CD4-positive, alpha-beta memory T cell (primary cell): Measurements from ENCODE around the gene KRTAP19-2. TPM values are rescaled to one million over a fixed set of nuclear protein-coding genes. Genes with fewer than 3 reads are reported as not detected.

Experiments
- CTCF ChIA-PET: fragments of 350-600 bp; sonication (Branson Sonifier 250); formaldehyde crosslinking; loops from one replicate; lab custom pipeline; 2021; ENCODE audit warnings: inconsistent platforms; ENCODE audit not compliant: partially characterized antibody; lab: Charles Lee
- POLR2A ChIA-PET: fragments of 350-600 bp; sonication (Branson Sonifier 250); formaldehyde crosslinking; loops from one replicate; lab custom pipeline; 2021; ENCODE audit not compliant: partially characterized antibody; lab: Charles Lee
- DNase-seq, 5 donors: peaks; one replicate each; pipeline versions ENCODE4 v3.0.0 to v3.0.0-alpha.2; 2020 to 2022; ENCODE audit warnings: mixed read lengths in 1 of 5
- H3K27ac ChIP-seq: one replicate; pipeline ENCODE4 v1.7.0; 2013; ENCODE audit warnings: low read depth, low read length
- H3K27me3 ChIP-seq: 2 replicates; pipeline ENCODE4 v1.7.0; 2013; ENCODE audit warnings: mild to moderate bottlenecking, low read length, moderate library complexity; ENCODE audit not compliant: insufficient read depth
- H3K36me3 ChIP-seq: 2 replicates; pipeline ENCODE4 v1.7.0; 2013; ENCODE audit warnings: mild to moderate bottlenecking, low read length, moderate library complexity; ENCODE audit not compliant: insufficient read depth
- H3K4me1 ChIP-seq: 2 replicates; pipeline ENCODE4 v1.7.0; 2013; ENCODE audit warnings: mild to moderate bottlenecking, low read length, moderate library complexity; ENCODE audit not compliant: insufficient read depth
- H3K4me3 ChIP-seq, 2 donors: one replicate each; pipeline ENCODE4 v1.7.0; 2013; ENCODE audit warnings: low read length in 2 of 2, mild to moderate bottlenecking in 1 of 2
- H3K9me3 ChIP-seq, 2 donors: one replicate each; pipeline ENCODE4 v1.7.0; 2013; ENCODE audit warnings: low read length in 2 of 2, control low read depth in 1 of 2; ENCODE audit not compliant: control insufficient read depth in 1 of 2
- H3K27ac Mint-ChIP-seq, 7 donors: one replicate each; pipeline ENCODE4 v1.8.0; 2020 to 2021; ENCODE audit warnings: mixed read lengths in 7 of 7, mild to moderate bottlenecking in 6 of 7, inconsistent platforms in 3 of 7, moderate library complexity in 3 of 7
- H3K27me3 Mint-ChIP-seq, 2 donors: one replicate each; pipeline ENCODE4 v1.8.0; 2020 to 2021; ENCODE audit warnings: mixed read lengths in 2 of 2
- H3K36me3 Mint-ChIP-seq, 2 donors: one replicate each; pipeline ENCODE4 v1.8.0; 2020 to 2021; ENCODE audit warnings: mixed read lengths in 2 of 2, inconsistent platforms in 1 of 2, mild to moderate bottlenecking in 1 of 2
- H3K4me1 Mint-ChIP-seq, 4 donors: one replicate each; pipeline ENCODE4 v1.8.0; 2020 to 2021; ENCODE audit warnings: mixed read lengths in 4 of 4, mild to moderate bottlenecking in 1 of 4
- H3K4me3 Mint-ChIP-seq, 8 donors: one replicate each; pipeline ENCODE4 v1.8.0; 2020 to 2021; ENCODE audit warnings: mixed read lengths in 8 of 8, mild to moderate bottlenecking in 7 of 8, moderate library complexity in 6 of 8, inconsistent platforms in 3 of 8
- H3K9me3 Mint-ChIP-seq, 8 donors: one replicate each; pipeline ENCODE4 v1.8.0; 2020 to 2021; ENCODE audit warnings: mixed read lengths in 8 of 8, mild to moderate bottlenecking in 5 of 8, inconsistent platforms in 3 of 8, moderate library complexity in 1 of 8
- intact Hi-C: fragments of 100-400 bp; cut with micrococcal nuclease; formaldehyde crosslinking; loops from one replicate; pipeline ENCODE4 v1.15.1; 2023
- polyA plus RNA-seq, 2 donors: library from polyadenylated mRNA; unstranded; fragments of 300-500 nt; fragmentation: Illumina TruSeq; gene quantifications; one replicate each; pipeline ENCODE4 v1.2.3, GENCODE V29; 2021
- total RNA-seq, 2 experiments: library from RNA; stranded (reverse); gene quantifications; one replicate each; pipeline ENCODE4 v1.2.3, GENCODE V29; 2021

Gene KRTAP19-2
- total and polyA plus RNA-seq, 4 experiments from 2014 or later = not detected

DNA sequence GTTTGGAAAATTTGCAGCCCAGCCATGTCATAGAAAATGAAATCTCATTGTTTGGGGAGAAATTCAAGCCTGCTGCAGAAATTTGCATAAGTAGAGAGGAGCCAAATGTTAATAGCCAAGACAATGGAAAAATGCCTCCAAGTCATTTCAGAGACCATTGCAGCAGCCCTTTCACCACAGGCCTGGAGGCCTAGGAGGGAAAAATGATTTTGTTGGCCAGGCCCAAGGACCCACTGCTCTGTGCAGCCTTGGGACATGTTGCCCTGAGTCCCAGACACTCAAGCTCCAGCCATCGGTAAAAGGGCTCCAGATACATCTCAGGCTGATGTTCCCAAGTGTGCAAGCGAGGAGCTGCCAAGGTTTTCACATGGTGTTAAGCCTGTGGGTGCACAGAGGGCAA, 1.1 kb downstream of the KRTAP19-2 start:
- H3K27me3 ChIP-seq = no peaks in the 10 kb centered on the region
- ChIA-PET POLR2A (no interaction called here), CTCF (no interaction called here)
- no peak overlapping the region for H3K27ac ChIP-seq
- Mint-ChIP-seq H3K4me1 (no peaks in the 10 kb centered on the region), H3K27me3 (no peaks in the 10 kb centered on the region), H3K4me3 (no peak overlapping the region), H3K27ac (no peak overlapping the region), H3K36me3 (no peaks in the 10 kb centered on the region), H3K9me3 (peaks cover 3 to 11% (median 9%) of the 10 kb centered on the region in 8 donors)
- H3K4me1 ChIP-seq = no peaks in the 10 kb centered on the region
- peaks cover 0 to 3% of the 10 kb centered on the region in 2 donors for H3K9me3 ChIP-seq
- no peak overlapping the region for H3K4me3 ChIP-seq
- intact Hi-C loops = no loop called here
- H3K36me3 ChIP-seq = no peaks in the 10 kb centered on the region
- DNase-seq = no peak

DNA sequence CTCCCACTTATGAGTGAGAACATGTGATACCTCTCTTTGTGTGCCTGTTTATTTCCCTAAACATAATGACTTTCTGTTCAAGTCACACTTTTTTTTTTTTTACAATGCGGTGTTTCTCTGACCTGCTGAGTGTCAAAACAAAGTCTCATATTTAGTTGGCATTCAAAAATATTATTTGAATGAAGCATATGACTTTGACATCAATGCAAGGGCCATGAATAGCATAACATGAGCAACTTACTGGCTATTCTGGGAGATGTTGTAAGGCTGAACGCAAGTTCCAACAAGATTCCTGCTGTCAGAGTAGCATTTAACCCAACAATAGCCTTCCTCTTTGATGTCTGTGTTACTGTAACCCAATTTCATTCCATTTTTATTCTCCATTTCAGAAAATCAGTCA, 5.1 kb downstream of the KRTAP19-2 start:
- no peak overlapping the region for H3K27ac ChIP-seq
- Mint-ChIP-seq H3K27ac (no peak overlapping the region), H3K27me3 (peaks cover 0 to 1% of the 10 kb centered on the region in 2 donors), H3K9me3 (peaks cover 3 to 11% (median 7%) of the 10 kb centered on the region in 8 donors), H3K4me1 (no peaks in the 10 kb centered on the region), H3K4me3 (no peak overlapping the region), H3K36me3 (no peaks in the 10 kb centered on the region)
- H3K36me3 ChIP-seq = no peaks in the 10 kb centered on the region
- ChIA-PET CTCF (no interaction called here), POLR2A (no interaction called here)
- no peaks in the 10 kb centered on the region for H3K4me1 ChIP-seq
- H3K4me3 ChIP-seq = no peak overlapping the region
- DNase-seq = no peak
- no peaks in the 10 kb centered on the region for H3K27me3 ChIP-seq
- H3K9me3 ChIP-seq = peaks cover 0 to 3% of the 10 kb centered on the region in 2 donors
- intact Hi-C loops = no loop called here

DNA sequence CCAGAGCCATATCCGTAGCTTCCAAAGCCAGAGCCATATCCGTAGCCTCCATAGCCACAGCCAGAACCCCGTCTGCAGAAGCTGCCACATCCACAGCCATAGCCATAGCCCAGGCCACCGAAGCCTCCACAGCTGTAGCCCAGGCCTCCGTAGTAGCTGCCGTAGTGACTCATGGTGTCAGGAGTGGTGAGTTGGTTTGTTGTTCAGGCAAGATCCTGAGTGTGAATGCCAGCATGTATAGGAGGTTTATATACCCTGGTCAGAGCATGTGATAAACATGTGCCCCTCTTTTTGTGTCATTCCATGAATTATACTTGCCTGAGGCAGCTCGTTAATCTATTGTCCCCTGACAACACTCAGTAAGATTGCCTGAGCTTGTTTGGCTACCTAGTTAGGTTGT, 7.1 kb downstream of the KRTAP19-2 start, which contains the start of gene KRTAP19-1:
Gene KRTAP19-1, minus strand, starts transcription at position 223 of the 400 bp plus-strand sequence. Its CDS starts 50 bp downstream, at position 173.
- CTCF ChIA-PET = no interaction called here
- DNase-seq = no peak

DNA sequence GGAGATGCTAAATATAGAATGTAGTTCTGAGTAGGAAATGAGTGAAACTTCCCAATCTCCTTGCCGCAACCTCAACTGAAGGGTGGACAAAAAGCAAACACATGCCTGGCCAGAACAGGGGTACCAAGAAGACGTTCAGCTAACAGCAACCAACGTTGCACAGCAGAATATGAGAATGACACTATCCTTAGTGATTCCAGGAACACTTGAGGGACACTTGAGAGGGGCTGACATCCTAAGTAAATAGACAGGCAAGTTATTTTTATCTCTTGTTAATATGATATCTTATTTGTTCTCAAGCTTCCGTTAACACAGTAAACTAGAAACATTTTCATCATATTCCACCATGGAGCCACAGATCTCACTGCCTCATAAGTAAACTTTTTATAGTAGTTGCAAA, 8.0 kb downstream of the KRTAP19-2 start:
- Mint-ChIP-seq H3K27me3 (peaks cover 0 to 1% of the 10 kb centered on the region in 2 donors), H3K4me1 (no peaks in the 10 kb centered on the region), H3K4me3 (no peak overlapping the region), H3K9me3 (peaks cover 0 to 3% (median 0%) of the 10 kb centered on the region in 8 donors), H3K27ac (no peak overlapping the region), H3K36me3 (no peaks in the 10 kb centered on the region)
- no peak for DNase-seq
- intact Hi-C loops = no loop called here
- H3K4me3 ChIP-seq = no peak overlapping the region
- H3K36me3 ChIP-seq = no peaks in the 10 kb centered on the region
- no peak overlapping the region for H3K27ac ChIP-seq
- CTCF ChIA-PET = no interaction called here
- POLR2A ChIA-PET = no interaction called here
- no peaks in the 10 kb centered on the region for H3K4me1 ChIP-seq
- H3K9me3 ChIP-seq = no peaks in the 10 kb centered on the region
- no peaks in the 10 kb centered on the region for H3K27me3 ChIP-seq

More for the DNA sequence above, 7.1 kb downstream of the KRTAP19-2 start, which contains the start of gene KRTAP19-1:
- Histone ChIP-seq H3K4me3 (no peak within 1 kb of the TSS), H3K4me1 (no peaks in the 10 kb centered on the region), H3K27ac (no peak within 1 kb of the TSS), H3K36me3 (no peaks in the 10 kb centered on the region), H3K9me3 (no peaks in the 10 kb centered on the region), H3K27me3 (no peaks in the 10 kb centered on the region)
- Mint-ChIP-seq H3K4me1 (no peaks in the 10 kb centered on the region), H3K27ac (no peak within 1 kb of the TSS), H3K27me3 (peaks cover 0 to 1% of the 10 kb centered on the region in 2 donors), H3K36me3 (no peaks in the 10 kb centered on the region), H3K4me3 (no peak within 1 kb of the TSS), H3K9me3 (peaks cover 0 to 3% (median 0%) of the 10 kb centered on the region in 8 donors)
- POLR2A ChIA-PET = no interaction called here
- intact Hi-C loops = no loop called here

DNA sequence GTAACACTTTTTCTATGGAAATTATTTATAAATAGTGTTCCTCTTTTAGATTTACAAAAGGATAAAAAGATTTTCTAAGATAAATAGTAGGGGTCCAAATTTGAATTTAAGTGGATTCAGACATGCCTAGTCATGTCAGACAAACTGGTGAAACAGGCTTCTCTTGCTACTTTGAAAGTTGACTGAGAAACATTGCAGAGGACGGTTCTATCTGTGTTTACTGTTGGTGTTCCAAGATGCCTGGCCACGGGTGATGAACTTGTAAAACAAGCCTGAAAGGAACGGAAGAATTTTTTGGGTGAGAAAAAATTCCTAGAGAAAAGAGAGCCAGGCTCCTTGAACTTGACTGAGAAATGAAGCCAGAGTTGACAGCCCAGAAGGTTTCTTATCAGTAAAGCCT, 9.2 kb downstream of the KRTAP19-2 start:
- DNase-seq = no peak
- H3K4me3 ChIP-seq = no peak overlapping the region
- H3K36me3 ChIP-seq = no peaks in the 10 kb centered on the region
- peaks cover 0 to 1% of the 10 kb centered on the region in 2 donors for H3K27me3 Mint-ChIP-seq
- CTCF ChIA-PET = no interaction called here
- no peaks in the 10 kb centered on the region for H3K36me3 Mint-ChIP-seq
- no peak overlapping the region for H3K27ac Mint-ChIP-seq
- no peak overlapping the region for H3K27ac ChIP-seq
- H3K4me1 ChIP-seq = no peaks in the 10 kb centered on the region
- POLR2A ChIA-PET = no interaction called here
- H3K4me1 Mint-ChIP-seq = no peaks in the 10 kb centered on the region
- no peaks in the 10 kb centered on the region for H3K27me3 ChIP-seq
- intact Hi-C loops = no loop called here
- no peak overlapping the region for H3K4me3 Mint-ChIP-seq
- H3K9me3 ChIP-seq = no peaks in the 10 kb centered on the region
- H3K9me3 Mint-ChIP-seq = peaks cover 0 to 3% (median 0%) of the 10 kb centered on the region in 8 donors

DNA sequence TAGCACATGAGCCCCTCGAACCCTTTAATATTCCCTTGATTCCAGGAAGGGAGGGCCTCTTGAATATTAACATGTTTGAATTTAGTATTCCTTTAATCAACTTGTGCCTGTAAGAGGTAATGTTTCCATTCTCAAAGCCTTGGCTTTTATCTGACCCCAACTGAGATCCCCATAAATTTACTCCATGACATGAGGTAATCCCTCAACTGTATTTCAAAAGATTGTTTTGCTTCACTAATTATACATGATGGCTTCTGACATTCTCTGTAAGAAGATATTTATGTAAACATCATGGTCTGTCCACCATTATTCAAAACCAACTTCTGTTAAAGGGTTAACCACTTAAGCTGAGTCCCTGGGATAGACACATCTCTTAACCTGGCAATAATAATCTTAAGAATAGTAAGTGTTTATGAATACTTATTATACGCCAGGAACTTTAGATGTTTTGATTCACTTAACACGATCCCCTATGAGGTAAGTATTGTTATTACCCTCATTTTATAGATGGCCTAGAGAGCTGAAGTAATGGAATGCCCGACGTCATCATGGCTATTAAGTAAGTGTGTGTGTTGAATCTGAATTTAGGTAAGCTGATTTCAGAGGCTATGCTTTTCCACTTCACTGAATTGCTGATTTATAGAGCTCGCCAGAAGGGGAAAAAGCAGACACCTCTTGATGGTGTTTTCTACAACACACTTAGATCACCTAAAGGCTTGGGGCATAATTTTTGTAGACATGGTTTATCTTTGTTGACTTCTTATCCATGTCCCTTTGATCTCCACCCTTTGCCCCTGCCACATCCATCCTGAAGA, 18.1 kb downstream of the KRTAP19-2 start:
- Mint-ChIP-seq H3K27me3 (peaks cover 0 to 8% of the 10 kb centered on the region in 2 donors), H3K4me3 (no peak overlapping the region), H3K4me1 (no peaks in the 10 kb centered on the region), H3K27ac (no peak overlapping the region), H3K9me3 (peaks cover 0 to 3% (median under 1%) of the 10 kb centered on the region in 8 donors), H3K36me3 (no peaks in the 10 kb centered on the region)
- Histone ChIP-seq H3K4me1 (no peaks in the 10 kb centered on the region), H3K9me3 (no peaks in the 10 kb centered on the region), H3K36me3 (no peaks in the 10 kb centered on the region), H3K4me3 (no peak overlapping the region), H3K27ac (no peak overlapping the region), H3K27me3 (no peaks in the 10 kb centered on the region)
- intact Hi-C loops = no loop called here
- DNase-seq = no peak
- ChIA-PET POLR2A (no interaction called here), CTCF (no interaction called here)

DNA sequence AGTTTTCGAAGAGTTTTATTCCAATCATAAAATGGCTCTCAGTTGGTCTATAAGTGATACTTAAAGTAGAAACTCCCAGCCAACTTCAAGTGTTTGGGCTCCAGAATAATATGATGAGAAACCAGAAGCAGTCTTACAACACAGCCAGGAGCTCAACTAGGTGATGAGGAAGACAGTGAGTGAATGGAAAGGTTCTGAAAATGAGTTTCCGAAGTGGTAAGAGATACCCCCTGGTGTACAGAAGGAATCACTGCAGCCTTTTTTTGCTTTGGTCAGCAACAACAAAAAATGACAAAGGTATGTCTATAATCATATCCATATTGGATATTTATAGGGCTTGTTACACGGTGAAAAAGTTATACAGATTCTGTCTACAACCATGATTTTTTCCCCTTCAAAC, 23.5 kb downstream of the KRTAP19-2 start:
- DNase-seq = no peak
- no peak overlapping the region for H3K4me3 Mint-ChIP-seq
- no peaks in the 10 kb centered on the region for H3K27me3 ChIP-seq
- no peak overlapping the region for H3K4me3 ChIP-seq
- no peak overlapping the region for H3K27ac Mint-ChIP-seq
- H3K27me3 Mint-ChIP-seq = peaks cover 0 to 6% of the 10 kb centered on the region in 2 donors
- ChIA-PET POLR2A (no interaction called here), CTCF (no interaction called here)
- no peaks in the 10 kb centered on the region for H3K9me3 ChIP-seq
- no peaks in the 10 kb centered on the region for H3K36me3 ChIP-seq
- intact Hi-C loops = no loop called here
- H3K27ac ChIP-seq = no peak overlapping the region
- peaks cover 0 to 2% (median 0%) of the 10 kb centered on the region in 8 donors for H3K9me3 Mint-ChIP-seq
- no peaks in the 10 kb centered on the region for H3K36me3 Mint-ChIP-seq
- H3K4me1 ChIP-seq = no peaks in the 10 kb centered on the region
- no peaks in the 10 kb centered on the region for H3K4me1 Mint-ChIP-seq
